GM10266 (cell line): ENCODE data around the gene EFR3B.

Experiments
- DNase-seq: peaks from one replicate; pipeline ENCODE4 v3.0.0; 2012; ENCODE audit errors: extremely low spot score
- CTCF ChIP-seq: IDR thresholded peaks from 2 replicates; pipeline ENCODE4 v1.5.1; 2012; ENCODE audit warnings: mild to moderate bottlenecking, low read depth; ENCODE audit not compliant: control insufficient read depth, insufficient read depth; ENCODE audit errors: missing control alignments

EFR3B gene

GRCh38 chr2:25025229-25026007, 16.5 kb upstream of the EFR3B start:
- TF ChIP-seq CTCF, result no peak
- no peak for DNase-seq

GRCh38 chr2:25026008-25026530, 15.8 kb upstream of the EFR3B start:
- DNase-seq, result no peak
- no peak for TF ChIP-seq CTCF

GRCh38 chr2:25029183-25029554, 12.7 kb upstream of the EFR3B start:
- TF ChIP-seq CTCF, result no peak
- DNase-seq, result no peak

- no peak for DNase-seq
- no peak for TF ChIP-seq CTCF
Observed at GRCh38 chr2:25030702-25031101, 11.2 kb upstream of the EFR3B start.

- no peak for DNase-seq
- TF ChIP-seq CTCF, result no peak
Observed at GRCh38 chr2:25032094-25032493, 9.8 kb upstream of the EFR3B start.

GRCh38 chr2:25032901-25033300, 9.0 kb upstream of the EFR3B start:
- TF ChIP-seq CTCF, result no peak
- no peak for DNase-seq

- DNase-seq, result no peak
Observed at GRCh38 chr2:25034081-25034480, 7.8 kb upstream of the EFR3B start.

More at GRCh38 chr2:25034081-25034480, 7.8 kb upstream of the EFR3B start:
- no peak for TF ChIP-seq CTCF
